DOHH2 (cell line): ENCODE data around the gene R3HDM2.

ENCODE experiments used
- CTCF ChIP-seq: fragments of 200-600 bp; sonication (generic); IDR thresholded peaks from one replicate; pipeline ENCODE4 v1.5.1; 2014; ENCODE audit warnings: antibody characterized with exemption, mild to moderate bottlenecking, low read depth, low read length; ENCODE audit not compliant: poor library complexity, severe bottlenecking
- EZH2phosphoT487 ChIP-seq: fragments of 200-600 bp; sonication (generic); IDR thresholded peaks from 2 replicates; pipeline ENCODE4 v1.6.1; 2017; ENCODE audit warnings: borderline replicate concordance, mild to moderate bottlenecking, antibody characterized with exemption, low read length, moderate library complexity, mixed read lengths

GRCh38 chr12:57268264-57268663, 162.6 kb downstream of the R3HDM2 start:
- TF ChIP-seq EZH2phosphoT487 (no peak), CTCF (no peak)
